Bronchial epithelial cell (primary cell): ENCODE data around the gene POLR1A. TPM values are rescaled to one million over a fixed set of nuclear protein-coding genes. Genes with fewer than 3 reads are reported as not detected.

Experiments
- DNase-seq: peaks from one replicate; pipeline ENCODE4 v3.0.0-alpha.2; 2010; ENCODE audit warnings: low read depth
- FAIRE-seq: peaks from 2 replicates; lab custom pipeline; 2011; peaks lifted over from hg19 to GRCh38; lab: Jason Lieb, UNC
- H3K27me3 ChIP-seq: 2 replicates; pipeline ENCODE4 v1.5.1; 2011; ENCODE audit warnings: low read length; ENCODE audit not compliant: control insufficient read depth, insufficient read depth
- H3K36me3 ChIP-seq: 2 replicates; pipeline ENCODE4 v1.5.1; 2011; ENCODE audit warnings: low read length; ENCODE audit not compliant: control insufficient read depth, insufficient read depth
- H3K4me3 ChIP-seq: 2 replicates; pipeline ENCODE4 v1.5.1; 2011; ENCODE audit warnings: mild to moderate bottlenecking, low read depth, low read length, control low read depth
- CTCF ChIP-seq: IDR thresholded peaks from 2 replicates; pipeline ENCODE4 v1.5.1; 2011; ENCODE audit warnings: mild to moderate bottlenecking, moderate library complexity, low read length, control low read depth, inconsistent platforms; ENCODE audit not compliant: insufficient read depth, severe bottlenecking
- total RNA-seq: library from RNA; depleted of rRNA; stranded (reverse); fragments of >200 nt; gene quantifications from 2 replicates; pipeline ENCODE4 v1.2.1, GENCODE V29; 2014

Gene POLR1A
- total RNA-seq, 1 donor from 2014 or later = 9.7 TPM

DNA sequence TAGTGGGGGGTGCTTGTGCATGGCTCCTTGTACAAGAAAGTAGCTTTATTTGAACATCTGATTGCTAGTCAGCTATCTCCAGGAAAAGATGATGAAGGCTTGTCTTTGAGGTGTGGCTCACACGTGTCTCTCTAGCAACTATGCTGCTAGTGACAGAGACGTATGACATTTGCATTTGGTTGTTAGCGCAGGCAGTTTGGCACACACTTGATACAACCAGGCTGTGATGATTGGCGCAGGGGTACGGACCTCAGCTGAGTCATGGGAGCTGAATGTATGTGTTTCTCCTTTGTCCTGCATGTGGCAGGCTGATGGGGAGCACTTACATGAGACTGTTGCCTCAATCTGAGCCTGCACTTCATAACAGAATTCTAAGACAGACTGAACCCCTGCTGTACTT, 30.0 kb upstream of the POLR1A start:
- no peak for TF ChIP-seq CTCF
- no peak for DNase-seq
- Histone ChIP-seq H3K36me3 (peaks cover 27% of the 10 kb centered on the region), H3K4me3 (no peak overlapping the region), H3K27me3 (no peaks in the 10 kb centered on the region)
- FAIRE-seq = no peak

DNA sequence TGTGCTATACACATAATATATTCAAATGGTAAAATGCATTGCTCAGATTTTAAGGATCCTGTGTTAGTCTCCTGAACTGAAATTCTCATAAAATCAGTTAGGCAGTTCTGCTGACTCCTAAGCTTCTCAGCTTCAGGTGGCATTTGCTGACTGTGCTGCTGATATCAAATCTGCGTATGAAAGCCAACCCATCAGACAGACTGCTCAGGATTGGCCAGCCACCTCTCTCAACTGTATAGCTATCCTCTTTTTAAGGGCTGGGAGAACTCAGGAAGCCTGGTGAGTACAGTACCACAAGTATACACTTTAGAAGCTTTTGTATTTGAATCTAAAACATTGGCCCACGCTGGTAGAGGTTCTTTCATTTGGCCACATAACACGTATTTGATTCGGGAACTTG, 29.0 kb upstream of the POLR1A start:
- DNase-seq (no peak), FAIRE-seq (no peak)
- no peak for TF ChIP-seq CTCF
- Histone ChIP-seq H3K27me3 (no peaks in the 10 kb centered on the region), H3K4me3 (no peak overlapping the region), H3K36me3 (peaks cover 28% of the 10 kb centered on the region)

DNA sequence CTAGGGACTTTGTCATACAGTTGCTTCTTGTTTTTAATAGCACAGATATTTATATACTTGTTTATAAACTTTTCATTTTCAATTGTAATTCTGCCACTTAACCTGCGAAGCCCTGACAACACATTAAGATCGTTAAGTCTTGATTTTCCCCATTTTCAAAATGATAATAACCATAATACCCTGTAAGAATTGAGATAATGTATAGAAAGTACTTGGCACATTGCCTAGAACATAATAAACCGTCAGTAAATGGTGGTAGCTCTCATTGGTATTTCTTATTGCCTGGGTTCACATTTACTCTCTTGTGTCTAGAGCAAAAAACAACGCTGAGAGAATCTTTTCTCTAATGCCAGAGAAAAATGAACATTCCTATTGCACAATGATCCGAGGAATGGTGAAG, 19.0 kb upstream of the POLR1A start:
- FAIRE-seq (no peak), DNase-seq (no peak)
- TF ChIP-seq CTCF = no peak
- Histone ChIP-seq H3K27me3 (no peaks in the 10 kb centered on the region), H3K36me3 (peaks cover 28% of the 10 kb centered on the region), H3K4me3 (no peak overlapping the region)

GRCh38 chr2:86123328-86123925, 17.7 kb upstream of the POLR1A start:
- TF ChIP-seq CTCF = no peak
- H3K36me3 ChIP-seq = peaks cover 25% of the 10 kb centered on the region
- no peak for FAIRE-seq

DNA sequence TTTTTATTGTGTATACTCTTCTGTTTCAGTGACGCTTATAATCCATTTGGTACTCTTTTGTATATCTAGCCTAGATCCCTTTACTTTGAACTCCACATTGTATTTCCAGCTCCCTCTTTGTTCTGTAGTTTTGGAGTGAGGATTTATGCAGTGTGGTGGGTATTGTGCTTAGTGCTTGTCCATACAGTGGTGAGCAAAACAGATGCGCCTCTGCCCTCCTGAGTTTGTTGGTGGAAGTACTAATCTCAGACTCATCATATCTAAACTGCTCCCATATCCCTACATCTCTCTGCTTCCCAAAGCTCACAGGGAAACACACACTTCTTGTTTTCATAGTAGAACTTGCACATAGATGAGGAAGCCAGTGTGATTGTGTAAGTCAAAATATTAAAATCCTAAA, 12.4 kb upstream of the POLR1A start:
- Histone ChIP-seq H3K27me3 (no peaks in the 10 kb centered on the region), H3K4me3 (no peak overlapping the region), H3K36me3 (peaks cover 30% of the 10 kb centered on the region)
- TF ChIP-seq CTCF = no peak
- FAIRE-seq = no peak
- DNase-seq = no peak

More at GRCh38 chr2:86123328-86123925, 17.7 kb upstream of the POLR1A start:
- DNase-seq = no peak
- Histone ChIP-seq H3K27me3 (no peaks in the 10 kb centered on the region), H3K4me3 (no peak overlapping the region)

- peaks cover 9% of the 10 kb centered on the region for H3K36me3 ChIP-seq
- TF ChIP-seq CTCF = no peak
- DNase-seq (peak; percentile 4), FAIRE-seq (no peak)
- no peaks in the 10 kb centered on the region for H3K27me3 ChIP-seq
- peak overlapping the region; percentile 92 for H3K4me3 ChIP-seq
These were observed 1.3 kb upstream of the POLR1A start for GRCh38 chr2:86107031-86107430.
